PC-9 (cell line): ENCODE measurements around the gene KRTAP4-2. TPM values are rescaled to one million over a fixed set of nuclear protein-coding genes. Genes with fewer than 3 reads are reported as not detected.

Experiments used
- BruUV-seq: library from RNA; stranded (reverse); fragments of 400-500 nt; replicated peaks from 2 replicates; lab custom pipeline; 2021; lab: Mats Ljungman, UMichigan
- CTCF ChIA-PET: fragments of 300-600 bp; sonication (Branson Sonifier 250); formaldehyde crosslinking; loops from one replicate; lab custom pipeline; 2022; ENCODE audit warnings: antibody characterized with exemption; lab: Charles Lee
- POLR2A ChIA-PET: fragments of 300-600 bp; sonication (Branson Sonifier 250); formaldehyde crosslinking; loops from one replicate; lab custom pipeline; 2022; ENCODE audit warnings: antibody characterized with exemption; ENCODE audit not compliant: unreplicated experiment; lab: Charles Lee
- DNase-seq, 2 experiments: peaks; one replicate each; pipeline versions ENCODE4 v3.0.0 to v3.0.0-alpha.2; 2015 to 2022; ENCODE audit warnings: mixed read lengths in 1 of 2
- H2AFZ ChIP-seq: fragments of 200-600 bp; sonication (generic); 2 replicates; pipeline ENCODE4 v1.8.1; 2017; ENCODE audit warnings: antibody characterized with exemption
- H3F3A ChIP-seq: fragments of 200-600 bp; sonication (generic); 2 replicates; pipeline ENCODE4 v1.8.1; 2017; ENCODE audit warnings: antibody characterized with exemption, mild to moderate bottlenecking, low read depth; ENCODE audit not compliant: insufficient read depth
- H3K27ac ChIP-seq: fragments of 200-600 bp; sonication (generic); 2 replicates; pipeline ENCODE4 v1.6.1; 2016; ENCODE audit warnings: mixed run types
- H3K27me3 ChIP-seq: fragments of 200-600 bp; sonication (generic); 2 replicates; pipeline ENCODE4 v1.6.1; 2016; ENCODE audit warnings: low read depth, mixed run types; ENCODE audit not compliant: insufficient read depth
- H3K36me3 ChIP-seq: fragments of 200-600 bp; sonication (generic); 2 replicates; pipeline ENCODE4 v1.6.1; 2016; ENCODE audit warnings: low read depth, mixed run types
- H3K4me1 ChIP-seq: fragments of 200-600 bp; sonication (generic); replicated peaks from 2 replicates; pipeline ENCODE4 v1.6.1; 2016; ENCODE audit warnings: mixed run types; ENCODE audit not compliant: insufficient read depth
- H3K4me2 ChIP-seq: fragments of 200-600 bp; sonication (generic); 2 replicates; pipeline ENCODE4 v1.6.1; 2017; ENCODE audit warnings: mixed run types
- H3K4me3 ChIP-seq: fragments of 200-600 bp; sonication (generic); 2 replicates; pipeline ENCODE4 v1.6.1; 2016; ENCODE audit warnings: mixed run types
- H3K79me2 ChIP-seq: fragments of 200-600 bp; sonication (generic); 2 replicates; pipeline ENCODE4 v1.6.1; 2017; ENCODE audit warnings: low read depth, mixed run types
- H3K9me2 ChIP-seq: fragments of 200-600 bp; sonication (generic); 2 replicates; pipeline ENCODE4 v1.8.1; 2017; ENCODE audit warnings: mild to moderate bottlenecking; ENCODE audit not compliant: insufficient read depth
- H3K9me3 ChIP-seq: fragments of 200-600 bp; sonication (generic); 2 replicates; pipeline ENCODE4 v1.8.1; 2016; ENCODE audit warnings: low read depth; ENCODE audit not compliant: insufficient read depth
- H4K20me1 ChIP-seq: fragments of 200-600 bp; sonication (generic); 2 replicates; pipeline ENCODE4 v1.8.1; 2017; ENCODE audit not compliant: insufficient read depth
- CTCF ChIP-seq: fragments of 200-600 bp; sonication (generic); conservative IDR thresholded peaks from 2 replicates; pipeline ENCODE4 v1.6.1; 2017; ENCODE audit warnings: mixed run types, antibody characterized with exemption, mild to moderate bottlenecking, moderate library complexity
- EZH2 ChIP-seq: fragments of 200-600 bp; sonication (generic); IDR thresholded peaks from 2 replicates; pipeline ENCODE4 v1.8.0; 2017; ENCODE audit warnings: antibody characterized with exemption, low read depth
- intact Hi-C: fragments of 100-400 bp; cut with micrococcal nuclease; formaldehyde crosslinking; loops from one replicate; pipeline ENCODE4 v1.10.0; 2022; ENCODE audit not compliant: unreplicated experiment
- total RNA-seq: library from RNA; stranded (reverse); gene quantifications from 2 replicates; pipeline ENCODE4 v1.2.3, GENCODE V29; 2021

Gene KRTAP4-2
- total RNA-seq, 1 experiment from 2014 or later, result not detected

DNA sequence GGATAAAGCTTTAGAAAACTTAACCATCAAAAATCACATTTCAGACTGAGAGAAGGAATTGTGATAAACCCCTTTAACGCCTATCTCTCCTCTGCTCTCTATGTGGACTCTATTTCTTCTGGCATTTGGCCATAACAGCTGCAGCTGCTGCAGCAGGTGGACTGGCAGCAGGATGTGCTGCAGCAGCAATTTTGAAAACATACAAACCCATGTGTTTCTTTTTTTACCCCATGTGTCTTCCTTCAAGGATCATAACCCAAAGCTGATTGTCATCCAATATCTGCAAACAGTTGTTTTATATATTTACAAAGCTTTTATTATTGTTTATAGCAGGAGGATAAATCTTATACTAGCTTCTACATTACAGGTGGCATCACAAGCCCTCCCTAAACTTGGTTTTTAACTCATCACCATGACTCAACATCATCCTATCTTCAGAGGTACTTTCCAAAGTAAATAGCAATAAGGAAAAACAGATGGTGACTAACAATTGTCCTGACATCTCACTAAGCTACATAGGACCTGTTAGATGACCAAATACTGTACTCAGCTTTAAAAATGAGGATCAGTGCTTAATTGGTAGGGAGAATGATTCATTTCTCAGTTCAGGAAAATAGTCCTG is 33.9 kb upstream of the KRTAP4-2 start:
- DNase-seq, result peak; percentile 2 to 84
- peaks cover 27% of the 10 kb centered on the region for H3F3A ChIP-seq
- no peaks in the 10 kb centered on the region for H4K20me1 ChIP-seq
- no peak overlapping the region for H3K4me3 ChIP-seq
- ChIA-PET CTCF (interaction anchor here (0.5 to 0.6 kb wide), 2 partner anchors 22 to 515 kb away, joined by 3 to 4 read pairs; no protein-coding TSS in a partner anchor), POLR2A (interaction anchor here (0.6 kb wide), 1 partner anchor 163 kb away, joined by 3 read pairs; no protein-coding TSS in a partner anchor)
- no peaks in the 10 kb centered on the region for H3K79me2 ChIP-seq
- peaks cover 33% of the 10 kb centered on the region for H3K4me1 ChIP-seq
- H3K9me2 ChIP-seq, result no peaks in the 10 kb centered on the region
- TF ChIP-seq EZH2 (no peak), CTCF (no peak)
- H2AFZ ChIP-seq, result no peak overlapping the region
- no TSS peak for BruUV-seq
- H3K9me3 ChIP-seq, result no peaks in the 10 kb centered on the region; the same call in none of the 2 replicates
- no peaks in the 10 kb centered on the region for H3K36me3 ChIP-seq
- peak overlapping the region; percentile 41 for H3K4me2 ChIP-seq
- no peaks in the 10 kb centered on the region for H3K27me3 ChIP-seq
- peak overlapping the region; percentile 83 for H3K27ac ChIP-seq
- intact Hi-C loops, result no loop called here

DNA sequence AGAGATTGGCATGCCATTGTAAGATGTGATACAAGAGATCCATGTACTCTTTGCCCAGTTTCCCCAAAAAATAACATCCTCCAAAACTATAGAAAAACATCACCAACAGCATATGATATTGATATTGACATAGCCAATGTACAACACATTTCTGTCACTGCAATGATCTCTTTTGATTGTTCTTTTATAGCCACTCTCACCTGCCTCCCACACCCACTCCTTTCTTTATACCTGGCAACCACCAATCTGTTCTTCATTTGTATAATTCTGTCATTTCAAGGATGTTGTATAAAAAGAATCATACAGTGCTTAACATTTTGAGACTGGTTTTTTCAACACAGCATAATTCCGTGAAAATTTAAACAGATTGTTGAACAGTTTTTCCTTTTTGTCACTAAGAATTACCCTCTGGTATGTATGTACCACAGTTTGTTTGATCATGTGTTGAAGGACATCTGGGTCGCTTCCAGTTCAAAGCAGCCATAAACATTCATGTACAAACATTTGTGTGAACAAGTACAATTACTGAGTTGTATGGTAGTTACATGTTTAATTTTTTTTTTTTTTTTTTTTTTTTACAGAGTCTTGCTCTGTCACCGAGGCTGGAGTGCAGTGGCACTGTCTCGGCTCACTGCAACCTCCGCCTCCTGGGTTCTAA is 21.5 kb upstream of the KRTAP4-2 start:
- H3K27me3 ChIP-seq, result no peaks in the 10 kb centered on the region

GRCh38 chr17:41196068-41196467 is 18.0 kb upstream of the KRTAP4-2 start:
- H3K79me2 ChIP-seq, result no peaks in the 10 kb centered on the region
- no peaks in the 10 kb centered on the region for H3K9me2 ChIP-seq
- no peak overlapping the region for H2AFZ ChIP-seq
- H3K4me2 ChIP-seq, result no peak overlapping the region
- H3K4me1 ChIP-seq, result no peaks in the 10 kb centered on the region
- no peak overlapping the region for H3K27ac ChIP-seq
- intact Hi-C loops, result no loop called here
- H3K27me3 ChIP-seq, result no peaks in the 10 kb centered on the region
- H3F3A ChIP-seq, result no peaks in the 10 kb centered on the region
- TF ChIP-seq CTCF (no peak), EZH2 (no peak)
- no peaks in the 10 kb centered on the region for H3K36me3 ChIP-seq
- ChIA-PET CTCF (no interaction called here), POLR2A (no interaction called here)
- peaks cover 4% of the 10 kb centered on the region; the same call in 1 of the 2 replicates for H3K9me3 ChIP-seq
- no peak for DNase-seq
- H4K20me1 ChIP-seq, result no peaks in the 10 kb centered on the region
- H3K4me3 ChIP-seq, result no peak overlapping the region
- BruUV-seq, result no TSS peak

More for the DNA sequence above, 21.5 kb upstream of the KRTAP4-2 start:
- Histone ChIP-seq H4K20me1 (no peaks in the 10 kb centered on the region), H3K27ac (no peak overlapping the region), H3K9me2 (no peaks in the 10 kb centered on the region), H3K4me3 (no peak overlapping the region), H2AFZ (no peak overlapping the region), H3K4me1 (no peaks in the 10 kb centered on the region), H3K4me2 (no peak overlapping the region), H3K9me3 (peaks cover 3% of the 10 kb centered on the region; the same call in 1 of the 2 replicates), H3K79me2 (no peaks in the 10 kb centered on the region), H3K36me3 (no peaks in the 10 kb centered on the region), H3F3A (no peaks in the 10 kb centered on the region)
- intact Hi-C loops, result no loop called here
- POLR2A ChIA-PET, result no interaction called here
- CTCF ChIA-PET, result no interaction called here
- BruUV-seq, result no TSS peak
- TF ChIP-seq CTCF, result no peak
- no peak for TF ChIP-seq EZH2
- no peak for DNase-seq
